Activated T-cell treated with anti-CD3 and anti-CD28 coated beads, Interleukin-2, amount 50 U/mL, for 48 hours (primary cell): ENCODE data around the gene SDCCAG8.

Experiments used
- DNase-seq, 2 experiments: peaks; one replicate each; pipeline ENCODE4 v3.0.0-alpha.2; 2020

The SDCCAG8 gene

GRCh38 chr1:243394601-243395464 is 139.0 kb downstream of the SDCCAG8 start:
- no peak for DNase-seq

GRCh38 chr1:243396424-243396823 is 140.6 kb downstream of the SDCCAG8 start:
- no peak for DNase-seq

GRCh38 chr1:243396876-243397275 is 141.0 kb downstream of the SDCCAG8 start:
- DNase-seq, result no peak

- no peak for DNase-seq
These were observed 141.9 kb downstream of the SDCCAG8 start for GRCh38 chr1:243397613-243398321.

- DNase-seq, result no peak
These were observed 143.8 kb downstream of the SDCCAG8 start for GRCh38 chr1:243399561-243400155.

- no peak for DNase-seq
These were observed 147.0 kb downstream of the SDCCAG8 start for GRCh38 chr1:243402868-243403267.

GRCh38 chr1:243406424-243406823 is 150.6 kb downstream of the SDCCAG8 start:
- DNase-seq, result no peak

- no peak for DNase-seq
These were observed 151.6 kb downstream of the SDCCAG8 start for GRCh38 chr1:243407284-243408018.

- no peak for DNase-seq
These were observed 152.6 kb downstream of the SDCCAG8 start for GRCh38 chr1:243408479-243408878.

- no peak for DNase-seq
These were observed 153.4 kb downstream of the SDCCAG8 start for GRCh38 chr1:243409284-243409683.

GRCh38 chr1:243411472-243411871 is 155.6 kb downstream of the SDCCAG8 start:
- DNase-seq, result no peak

- DNase-seq, result no peak
These were observed 157.8 kb downstream of the SDCCAG8 start for GRCh38 chr1:243413431-243414151.

- no peak for DNase-seq
These were observed 158.3 kb downstream of the SDCCAG8 start for GRCh38 chr1:243414152-243414494.

- DNase-seq, result no peak
These were observed 160.0 kb downstream of the SDCCAG8 start for GRCh38 chr1:243415663-243416408.

- no peak for DNase-seq
These were observed 160.7 kb downstream of the SDCCAG8 start for GRCh38 chr1:243416495-243416894.

- no peak for DNase-seq
These were observed 164.4 kb downstream of the SDCCAG8 start for GRCh38 chr1:243420016-243420945.

- no peak for DNase-seq
These were observed 165.3 kb downstream of the SDCCAG8 start for GRCh38 chr1:243420946-243421685.

- DNase-seq, result peak; percentile 56 to 60
These were observed 165.9 kb downstream of the SDCCAG8 start for GRCh38 chr1:243421784-243422183.

GRCh38 chr1:243422362-243422761 is 166.5 kb downstream of the SDCCAG8 start:
- DNase-seq, result no peak

- no peak for DNase-seq
These were observed 172.2 kb downstream of the SDCCAG8 start for GRCh38 chr1:243428084-243428483.
